ENCODE results near the gene SYPL2.
A peak's percentile ranks its signal among the peaks of the same experiment; 100 is the strongest.
"Not testable (repeated sequence)": the region's sequence is repeated elsewhere in the genome, so short reads cannot be mapped to it uniquely, and the experiment has no call there.

The SYPL2 gene

DNA sequence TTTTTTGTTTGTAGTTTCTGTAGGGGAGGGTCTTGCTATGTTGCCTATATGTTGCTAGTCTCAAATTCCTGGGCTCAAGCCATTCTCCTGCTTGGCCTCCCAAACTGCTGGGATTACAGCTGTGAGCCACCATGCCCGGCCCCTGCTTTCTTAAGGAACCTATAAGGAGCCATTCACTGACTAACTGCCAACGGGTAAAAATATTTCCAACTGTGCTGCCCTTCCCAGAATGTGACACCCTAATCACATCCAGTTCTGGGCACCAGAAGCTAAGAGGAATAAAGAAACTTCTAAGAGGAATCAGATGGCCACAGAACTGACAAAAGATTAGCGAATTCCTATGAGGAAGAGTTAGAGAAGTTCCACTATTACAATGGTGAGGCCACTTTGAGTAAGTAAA is 6.4 kb downstream of the SYPL2 start:
- no peak for DNase-seq

DNA sequence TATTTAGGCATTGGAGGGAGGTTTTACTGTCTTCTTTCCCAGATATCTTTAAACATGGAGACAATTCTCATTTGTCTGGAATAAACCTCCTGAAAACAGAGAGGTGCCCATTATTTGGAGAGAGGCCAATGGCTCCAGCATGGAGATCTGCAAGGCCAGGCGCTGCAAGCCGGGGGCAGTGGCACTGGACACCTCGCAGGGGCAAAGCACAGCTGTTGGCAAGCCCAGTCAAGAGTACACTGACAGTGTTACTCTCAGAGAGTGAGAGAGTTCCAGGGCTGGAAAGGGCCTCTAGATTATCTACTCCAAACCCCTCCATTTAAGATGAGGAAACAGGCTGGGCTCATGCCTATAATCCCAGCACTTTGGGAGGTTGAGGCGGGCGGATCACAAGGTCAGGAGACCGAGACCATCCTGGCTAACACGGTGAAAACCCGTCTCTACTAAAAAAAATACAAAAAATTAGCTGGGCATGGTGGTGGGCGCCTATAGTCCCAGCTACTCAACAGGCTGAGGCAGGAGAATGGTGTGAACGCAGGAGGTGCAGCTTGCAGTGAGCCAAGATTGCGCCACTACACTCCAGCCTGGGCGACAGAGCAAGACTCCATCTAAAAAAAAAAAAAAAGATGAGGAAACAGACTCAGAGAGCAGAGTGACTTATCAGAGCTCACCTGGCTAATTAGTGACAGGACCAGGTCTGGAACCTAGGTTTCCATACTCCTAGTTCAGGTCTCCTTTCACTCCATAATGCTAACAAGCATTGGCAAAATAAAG is 7.1 kb downstream of the SYPL2 start:
- DNase-seq, result not testable (repeated sequence)

DNA sequence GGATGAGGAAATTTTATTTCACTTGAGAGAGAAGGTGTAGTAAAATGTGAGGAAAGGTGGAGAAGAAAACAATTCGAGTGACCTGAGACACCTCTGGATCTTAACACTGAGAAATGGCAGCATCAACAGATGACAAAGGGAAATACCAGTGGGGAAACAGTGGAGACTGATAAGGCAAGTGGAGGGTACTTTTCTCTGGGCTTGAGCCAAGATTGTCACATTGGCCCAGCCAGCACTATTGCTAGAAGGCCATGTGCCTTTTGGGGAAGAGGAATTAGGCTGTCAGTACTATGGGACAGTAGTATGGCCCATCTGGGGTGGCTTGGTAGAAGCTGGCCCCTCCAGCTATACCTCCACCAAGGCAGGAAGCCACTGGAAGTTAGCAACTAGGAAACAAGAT is 8.4 kb downstream of the SYPL2 start:
- DNase-seq, result no peak

DNA sequence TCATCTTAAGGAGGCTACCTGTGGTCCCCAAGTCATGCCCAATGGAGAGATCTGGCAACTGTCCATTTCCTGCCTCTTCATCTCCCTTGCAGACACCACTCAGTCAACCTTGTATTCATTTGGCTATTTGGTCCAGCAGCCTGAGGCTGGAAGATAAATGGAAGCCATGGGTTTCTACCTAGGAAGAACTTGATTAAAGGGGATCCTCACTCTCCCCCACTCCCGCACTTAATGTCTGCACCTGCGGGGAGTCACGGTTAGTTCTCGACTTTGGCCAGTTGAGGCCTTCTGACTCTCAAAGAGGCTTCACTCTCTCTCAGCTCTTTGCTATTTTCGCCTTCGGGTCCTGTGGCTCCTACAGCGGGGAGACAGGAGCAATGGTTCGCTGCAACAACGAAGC is 8.9 kb downstream of the SYPL2 start:
- DNase-seq, result no peak

DNA sequence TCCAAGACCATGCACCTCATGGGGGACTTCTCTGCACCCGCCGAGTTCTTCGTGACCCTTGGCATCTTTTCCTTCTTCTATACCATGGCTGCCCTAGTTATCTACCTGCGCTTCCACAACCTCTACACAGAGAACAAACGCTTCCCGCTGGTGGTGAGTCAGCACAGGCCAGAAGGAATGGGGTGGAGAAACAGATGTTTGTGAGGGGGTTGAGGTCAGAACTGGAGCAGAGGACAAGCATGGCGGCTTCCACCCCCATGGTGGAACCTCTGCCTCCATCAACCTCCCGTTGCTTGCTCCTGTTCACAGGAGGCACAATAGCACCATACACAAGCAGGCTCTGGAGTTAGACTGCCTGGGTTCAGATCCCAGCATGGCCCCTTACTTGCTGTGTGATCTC is 10.5 kb downstream of the SYPL2 start:
- no peak for DNase-seq

DNA sequence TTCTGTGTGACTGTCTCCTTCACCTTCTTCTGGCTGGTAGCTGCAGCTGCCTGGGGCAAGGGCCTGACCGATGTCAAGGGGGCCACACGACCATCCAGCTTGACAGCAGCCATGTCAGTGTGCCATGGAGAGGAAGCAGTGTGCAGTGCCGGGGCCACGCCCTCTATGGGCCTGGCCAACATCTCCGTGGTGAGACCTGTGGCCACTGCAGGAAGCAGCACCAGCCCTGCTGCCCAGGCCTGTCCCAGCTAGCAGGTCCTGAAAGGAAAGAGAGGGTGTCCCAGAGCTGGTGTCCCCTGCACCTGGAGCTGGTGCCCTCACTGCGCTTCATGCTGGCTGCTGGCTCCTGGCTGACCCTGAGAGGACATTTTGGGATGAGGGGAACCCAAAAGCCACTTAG is 11.5 kb downstream of the SYPL2 start:
- DNase-seq, result no peak

DNA sequence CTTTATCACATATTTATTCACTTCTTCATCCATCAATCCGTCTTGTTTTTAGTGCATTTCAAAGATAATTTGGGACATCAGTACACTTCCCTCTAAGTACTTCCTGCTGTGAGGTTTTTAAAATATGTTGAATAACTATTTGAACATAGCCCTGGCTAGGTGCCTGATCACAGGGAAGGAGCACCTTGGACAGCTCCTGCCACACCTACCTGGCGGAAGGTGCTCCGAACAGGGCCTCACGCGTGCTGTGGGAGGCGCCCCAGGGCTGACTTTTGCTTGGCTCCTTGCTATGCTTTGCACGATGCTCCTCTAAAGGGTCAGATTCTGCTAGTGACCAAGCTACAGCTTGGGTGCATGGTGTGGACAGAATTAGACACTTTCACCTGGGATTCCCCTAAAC is 12.5 kb downstream of the SYPL2 start:
- DNase-seq, result no peak

DNA sequence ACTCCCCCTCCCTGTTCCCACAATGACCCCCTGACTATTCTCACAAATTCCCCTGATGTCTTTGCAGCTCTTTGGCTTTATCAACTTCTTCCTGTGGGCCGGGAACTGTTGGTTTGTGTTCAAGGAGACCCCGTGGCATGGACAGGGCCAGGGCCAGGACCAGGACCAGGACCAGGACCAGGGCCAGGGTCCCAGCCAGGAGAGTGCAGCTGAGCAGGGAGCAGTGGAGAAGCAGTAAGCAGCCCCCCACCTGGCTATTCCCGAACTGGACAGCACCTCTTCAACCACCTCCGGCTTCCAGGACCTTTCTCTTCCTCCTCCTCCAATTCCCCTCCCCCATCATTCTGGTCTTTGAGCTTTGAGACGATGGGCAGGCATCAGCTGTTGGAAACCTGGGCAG is 13.0 kb downstream of the SYPL2 start:
- no peak for DNase-seq

DNA sequence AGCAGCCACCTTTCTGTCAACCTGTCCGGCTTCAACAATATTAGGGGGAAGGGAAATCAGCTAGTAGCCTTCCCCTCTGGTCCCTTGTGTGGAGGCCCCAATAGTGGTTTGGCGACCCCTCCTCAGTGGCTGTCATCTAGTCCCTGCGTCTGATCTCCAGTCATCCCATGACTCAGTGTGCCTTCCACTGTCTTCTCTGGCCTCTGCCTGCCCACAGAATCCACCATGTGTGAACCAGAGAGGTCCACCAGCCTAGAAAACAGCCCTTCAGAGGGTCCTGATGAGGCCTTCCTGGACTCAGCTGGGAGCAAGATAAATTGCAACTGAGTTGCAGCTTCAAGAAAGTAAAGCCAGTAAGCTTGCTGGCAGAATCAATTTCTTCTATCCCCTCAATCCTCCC is 13.6 kb downstream of the SYPL2 start:
- no peak for DNase-seq

DNA sequence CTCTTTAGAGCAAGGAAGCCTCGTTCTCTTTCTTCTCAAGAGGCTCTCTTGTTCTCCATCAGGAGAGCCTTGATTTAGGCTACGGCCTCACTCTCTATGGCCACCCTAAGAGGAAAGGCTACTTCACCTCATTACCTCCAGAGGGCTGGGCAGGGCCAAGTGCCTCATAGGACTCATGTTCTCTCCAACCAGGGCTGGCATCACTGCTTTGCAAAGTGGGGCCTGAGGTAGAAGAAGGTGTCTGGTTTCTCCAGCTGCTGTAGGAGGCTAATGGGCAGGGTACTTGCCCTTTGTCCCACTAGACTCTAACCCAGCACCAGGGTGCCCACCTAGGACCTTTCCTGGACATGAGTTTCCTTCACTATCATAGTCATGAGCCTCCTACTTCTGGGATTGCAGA is 15.3 kb downstream of the SYPL2 start:
- no peak for DNase-seq

DNA sequence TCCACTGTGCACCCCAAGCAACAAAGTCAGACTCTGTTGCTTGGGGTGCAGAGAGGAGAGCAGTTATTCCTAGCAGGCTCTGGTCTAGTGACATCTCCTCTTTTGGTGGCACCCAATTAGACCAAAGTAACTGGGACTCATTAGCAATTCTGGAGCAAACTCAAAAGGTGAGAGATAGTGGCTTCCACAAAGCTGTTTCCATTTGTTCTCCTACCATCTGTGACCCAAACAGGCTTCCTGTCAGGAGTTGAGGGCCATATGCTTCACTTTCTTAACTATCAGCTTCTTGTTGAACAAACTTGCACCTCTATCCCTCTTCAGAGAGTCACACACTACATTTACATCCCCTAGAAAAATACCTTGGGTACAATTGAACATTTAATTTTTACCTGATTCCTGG is 15.9 kb downstream of the SYPL2 start:
- DNase-seq, result no peak

DNA sequence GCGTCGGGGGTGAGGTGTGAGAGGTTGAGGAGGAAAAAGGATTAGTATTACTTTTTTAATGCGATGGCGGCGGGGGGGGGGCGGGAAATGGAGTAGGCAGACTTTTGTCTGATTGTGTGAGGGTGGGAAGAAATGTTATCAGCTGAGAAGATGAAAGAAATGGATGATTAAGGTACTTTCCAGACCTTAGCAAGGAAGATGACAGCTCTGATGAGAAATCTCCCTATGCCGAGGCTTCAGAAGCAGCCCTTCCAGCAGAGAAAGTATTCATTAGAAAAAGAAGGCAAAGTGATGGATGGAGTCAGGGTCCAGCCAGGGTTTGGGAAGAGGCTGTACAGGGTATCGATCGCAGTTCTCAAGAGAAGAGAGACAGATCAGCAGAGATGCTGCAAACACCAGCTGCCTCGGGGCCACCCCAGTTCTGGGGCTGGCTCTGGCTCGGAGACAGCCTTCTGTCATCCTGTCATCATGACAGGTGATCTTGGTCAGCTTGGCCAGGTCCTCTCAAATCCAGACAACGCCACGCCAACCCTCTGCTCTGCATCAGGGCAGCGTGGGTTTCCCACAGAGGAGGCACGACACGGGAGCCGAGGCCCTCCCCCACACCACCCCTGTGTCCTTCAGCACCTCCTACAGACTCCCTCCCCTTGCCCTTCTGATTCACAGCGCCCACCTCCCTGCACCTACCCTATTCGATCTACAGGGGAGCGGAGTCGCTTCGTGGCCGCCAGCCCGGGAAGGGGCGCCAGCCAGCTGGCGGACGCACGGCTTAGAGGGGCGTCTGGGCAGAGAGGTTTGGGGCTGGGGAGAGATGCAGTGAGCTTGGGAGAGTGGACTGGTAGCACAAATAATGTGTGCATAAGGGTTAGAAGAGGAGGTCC is 16.7 kb downstream of the SYPL2 start:
- DNase-seq, result peak; percentile 37

DNA sequence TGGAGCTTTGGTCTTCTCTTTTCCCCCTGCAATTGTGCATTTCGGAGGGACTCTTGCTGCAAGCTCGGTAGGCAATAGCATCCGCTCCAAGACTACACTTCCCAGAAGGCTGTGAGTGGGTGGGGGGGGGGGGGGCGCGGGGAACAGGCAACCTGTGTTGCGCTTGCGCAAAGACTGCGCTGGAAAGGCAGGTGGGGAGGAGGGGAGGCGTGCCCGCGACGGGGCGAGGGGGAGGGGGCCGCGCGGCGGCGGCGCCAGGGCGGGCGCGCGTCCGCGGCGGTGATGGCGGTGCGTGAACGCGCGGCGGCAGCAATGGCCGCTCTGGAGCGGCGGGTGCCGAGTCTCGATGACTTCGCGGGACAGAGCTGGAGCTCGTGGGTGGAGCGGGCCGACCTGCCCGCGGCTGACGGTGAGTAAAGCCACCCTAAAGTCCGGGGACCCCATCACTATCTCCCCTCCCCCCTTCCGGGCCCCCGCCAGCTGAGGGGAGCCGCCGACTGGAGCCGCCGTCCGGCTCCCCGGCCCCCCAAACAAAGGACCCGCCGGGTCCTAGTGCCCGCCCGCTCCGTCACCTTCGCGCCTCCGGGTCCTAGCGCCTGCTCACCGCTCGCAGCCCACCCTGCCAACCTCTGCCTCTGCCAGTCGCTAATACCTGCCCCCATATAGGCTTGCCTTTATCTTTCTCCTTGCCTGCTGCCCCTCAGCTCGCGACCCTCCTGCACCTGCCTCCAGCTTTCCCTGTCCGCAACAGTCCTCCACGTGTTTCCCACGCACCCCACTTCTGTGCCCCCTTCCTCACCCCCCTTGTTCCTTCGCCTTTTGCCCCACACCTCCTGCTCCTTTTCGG is 17.5 kb downstream of the SYPL2 start, which contains the start of gene ATXN7L2:
TSS of gene ATXN7L2 (plus strand) at position 234 of the 847 bp plus-strand sequence. CDS start at position 283, 49 bp downstream.
- peak; percentile 91 for DNase-seq

DNA sequence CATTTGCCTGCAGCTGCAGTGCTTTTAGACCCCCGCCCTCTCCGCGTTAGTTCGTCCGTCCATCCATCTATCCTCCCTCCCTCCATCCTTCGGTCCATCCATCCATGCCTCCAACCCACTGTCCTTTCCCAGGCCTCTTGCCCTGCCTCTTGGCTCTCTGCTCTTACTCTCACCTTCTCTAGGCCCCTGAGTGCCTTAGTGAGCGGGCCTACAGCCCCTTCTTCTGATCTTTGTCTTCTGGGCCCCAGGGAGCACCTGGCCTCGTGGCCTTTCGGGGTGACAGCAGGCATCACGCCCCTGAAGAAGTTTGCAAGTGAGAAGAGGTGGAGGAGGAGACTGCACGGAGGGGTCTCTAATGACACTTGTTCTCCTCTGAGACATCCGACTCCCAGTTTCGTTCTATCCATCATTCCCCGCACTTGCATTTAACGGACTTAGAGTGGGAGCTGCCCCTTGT is 18.2 kb downstream of the SYPL2 start:
- DNase-seq, result no peak

DNA sequence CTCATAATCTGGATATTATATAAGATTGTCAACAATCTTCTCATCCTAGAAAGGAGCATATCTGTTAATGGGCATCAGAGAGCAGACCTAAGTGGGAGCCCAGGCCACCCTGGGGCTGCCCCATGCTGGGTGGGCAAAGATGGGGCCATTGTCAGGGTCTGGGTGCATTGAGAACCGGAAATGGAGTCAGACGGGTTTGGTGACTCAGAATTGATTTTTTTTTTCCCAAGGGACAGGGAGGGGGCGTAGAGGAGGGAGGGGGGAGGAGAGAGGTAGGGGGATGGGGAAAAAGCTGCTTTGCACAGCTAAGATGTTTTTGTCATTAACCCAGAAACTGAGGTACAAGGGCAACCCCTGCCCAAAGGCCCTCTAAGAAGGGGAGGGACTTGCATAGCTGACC is 18.7 kb downstream of the SYPL2 start:
- no peak for DNase-seq

DNA sequence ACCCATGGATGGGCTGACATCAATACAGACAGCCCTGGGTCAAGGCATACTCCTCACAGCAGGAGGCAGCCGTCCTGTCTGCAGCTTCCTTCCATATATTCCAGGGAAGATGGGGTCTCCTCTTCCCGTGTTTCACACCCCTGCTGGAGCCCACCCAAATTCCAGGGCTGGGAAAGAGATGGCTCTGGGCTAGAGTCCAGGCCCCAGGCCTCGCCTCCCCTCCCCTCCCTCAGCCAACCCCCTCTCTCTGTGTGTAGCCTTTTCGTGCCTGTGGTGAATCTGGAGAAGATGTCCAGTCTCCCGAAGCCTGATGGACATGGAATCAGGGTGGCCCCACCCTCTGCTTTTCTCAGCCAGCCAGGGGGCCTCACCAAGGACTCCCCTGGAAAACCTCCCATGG is 20.9 kb downstream of the SYPL2 start:
- DNase-seq, result no peak

DNA sequence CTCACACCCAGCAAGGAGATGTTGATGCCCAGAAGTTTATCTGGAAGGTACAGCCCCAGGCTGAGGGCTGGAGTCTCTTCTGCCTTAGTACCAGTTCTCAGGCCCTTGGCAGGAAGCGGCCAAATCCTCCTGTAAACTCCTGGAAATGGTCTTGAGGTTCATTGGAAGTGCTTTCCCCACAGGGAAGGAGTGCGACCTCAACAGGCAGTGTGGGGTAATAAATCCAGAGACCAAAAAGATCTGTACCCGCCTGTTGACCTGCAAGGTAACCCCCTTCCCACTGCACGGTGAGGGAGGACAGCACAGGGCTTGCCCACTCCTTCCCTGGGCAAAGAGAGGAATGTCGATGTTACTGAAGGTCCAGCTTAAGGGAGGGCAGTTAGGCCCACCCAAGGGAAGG is 21.9 kb downstream of the SYPL2 start:
- no peak for DNase-seq

DNA sequence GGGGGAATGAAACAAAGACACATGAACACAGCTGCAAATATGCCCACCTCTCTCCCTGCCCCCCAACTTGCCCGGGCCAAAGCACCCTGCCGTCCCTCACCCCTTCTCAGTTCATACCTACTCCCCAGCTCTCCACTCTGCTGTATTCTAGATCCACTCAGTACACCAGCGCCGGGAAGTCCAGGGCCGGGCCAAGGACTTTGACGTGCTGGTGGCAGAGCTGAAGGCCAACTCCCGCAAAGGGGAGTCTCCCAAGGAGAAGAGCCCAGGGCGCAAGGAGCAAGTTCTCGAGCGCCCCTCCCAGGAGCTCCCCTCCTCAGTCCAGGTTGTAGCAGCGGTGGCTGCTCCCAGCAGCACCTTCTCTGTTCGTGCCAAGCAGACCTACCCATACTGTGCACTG is 22.4 kb downstream of the SYPL2 start:
- DNase-seq, result no peak

DNA sequence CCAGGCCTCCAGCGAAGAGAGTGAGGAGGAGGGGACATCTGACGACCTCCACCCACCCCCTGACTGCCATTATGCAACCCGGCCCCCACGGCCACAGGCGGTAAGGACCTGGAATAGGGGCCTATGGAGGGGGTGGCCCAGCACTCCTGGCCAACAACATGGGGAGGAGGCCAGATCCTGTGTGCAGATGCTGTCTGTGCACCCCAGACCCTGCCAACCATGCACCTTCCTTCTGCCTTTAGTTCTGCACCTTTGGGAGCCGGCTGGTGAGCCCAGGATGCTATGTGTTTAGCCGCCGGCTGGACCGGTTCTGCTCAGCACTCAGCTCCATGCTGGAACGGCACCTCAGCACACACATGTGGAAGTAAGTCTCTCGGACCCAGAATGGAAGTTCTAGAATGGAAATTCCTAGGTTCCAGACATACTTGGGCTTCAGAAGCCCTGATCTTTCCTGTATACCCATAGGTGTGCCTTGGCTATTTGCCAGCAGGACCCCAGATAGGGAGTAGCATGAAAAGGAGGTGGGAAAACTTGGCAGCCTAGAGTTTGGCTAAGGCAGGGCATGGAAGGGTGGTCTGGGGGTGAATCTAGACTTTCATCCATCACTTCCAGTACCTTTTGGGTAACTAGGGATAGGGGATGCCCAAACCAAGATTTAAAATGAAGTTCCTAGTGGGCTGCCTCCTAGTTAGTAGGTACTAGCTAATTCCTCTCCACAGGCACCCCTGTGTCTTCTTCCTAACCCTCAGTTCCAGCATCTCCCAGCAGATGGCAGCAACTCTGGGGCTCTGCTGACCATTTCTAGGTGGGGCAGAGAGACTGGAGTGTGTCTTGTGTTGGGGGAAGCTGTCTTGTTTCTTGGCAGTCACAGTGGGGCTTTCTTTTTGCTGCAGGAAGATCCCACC is 23.9 kb downstream of the SYPL2 start:
- DNase-seq, result peak; percentile 62

DNA sequence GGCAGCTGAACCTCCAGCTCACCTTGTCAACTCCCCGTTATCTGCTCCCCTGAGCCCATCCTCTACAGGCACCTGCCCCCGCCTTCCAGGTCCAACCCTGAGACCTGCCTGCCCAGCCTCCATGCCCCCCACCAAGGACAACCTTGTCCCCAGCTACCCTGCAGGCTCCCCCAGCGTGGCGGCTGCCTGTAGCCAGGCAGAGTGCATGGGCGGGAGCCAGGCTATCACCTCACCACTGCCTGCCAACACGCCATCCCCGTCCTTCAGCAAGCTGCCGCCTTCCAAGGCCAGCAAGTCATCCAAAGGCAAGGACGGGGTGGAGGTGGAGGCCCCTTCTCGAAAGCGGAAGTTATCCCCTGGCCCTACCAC is 24.6 kb downstream of the SYPL2 start:
- DNase-seq, result no peak

DNA sequence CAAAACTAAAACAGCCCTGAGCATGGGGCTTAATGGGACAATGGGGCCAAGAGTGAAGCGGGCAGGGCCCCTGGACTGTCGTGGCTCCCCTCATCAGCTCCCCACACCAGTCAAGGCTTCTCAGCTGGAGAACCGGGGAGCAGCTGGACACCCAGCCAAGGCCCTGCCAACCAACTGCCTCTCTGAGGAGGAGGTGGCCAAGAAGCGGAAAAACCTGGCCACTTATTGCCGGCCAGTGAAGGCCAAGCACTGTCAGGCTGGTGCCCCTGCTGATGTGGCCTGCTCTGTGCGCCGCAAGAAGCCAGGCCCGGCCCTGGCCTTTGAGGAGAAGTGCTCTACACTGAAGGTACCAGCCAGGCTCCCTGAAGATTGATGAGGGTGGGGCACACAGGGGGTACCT is 25.0 kb downstream of the SYPL2 start:
- no peak for DNase-seq

DNA sequence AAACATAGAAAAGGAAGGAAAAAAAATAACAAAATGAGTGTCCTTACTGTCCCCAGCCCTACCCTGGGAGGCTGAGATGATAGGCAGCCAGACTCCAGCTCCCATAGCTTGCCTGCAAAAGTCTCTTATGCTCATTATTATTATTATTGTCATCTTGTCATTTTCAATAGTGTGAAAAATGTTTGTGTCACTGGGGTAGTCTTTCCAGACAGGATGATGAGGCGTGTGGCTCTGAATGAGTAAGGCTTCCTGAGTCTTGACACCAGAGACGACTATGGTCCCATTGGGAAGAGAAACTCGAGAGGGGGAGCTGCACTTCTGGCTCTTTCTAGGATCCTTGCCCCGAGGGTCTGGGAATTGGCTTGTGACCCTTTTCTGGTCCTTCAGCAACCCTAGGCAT is 26.4 kb downstream of the SYPL2 start:
- no peak for DNase-seq

All from stimulated activated naive CD4-positive, alpha-beta T cell treated with Interleukin-2 at 50 U/mL for 16 hours (primary cell).